ENCODE results near the gene EBP. TPM values are rescaled to one million over a fixed set of nuclear protein-coding genes. Genes with fewer than 3 reads are reported as not detected.

The EBP gene
- total RNA-seq, 1 donor from 2014 or later = 244 TPM

DNA sequence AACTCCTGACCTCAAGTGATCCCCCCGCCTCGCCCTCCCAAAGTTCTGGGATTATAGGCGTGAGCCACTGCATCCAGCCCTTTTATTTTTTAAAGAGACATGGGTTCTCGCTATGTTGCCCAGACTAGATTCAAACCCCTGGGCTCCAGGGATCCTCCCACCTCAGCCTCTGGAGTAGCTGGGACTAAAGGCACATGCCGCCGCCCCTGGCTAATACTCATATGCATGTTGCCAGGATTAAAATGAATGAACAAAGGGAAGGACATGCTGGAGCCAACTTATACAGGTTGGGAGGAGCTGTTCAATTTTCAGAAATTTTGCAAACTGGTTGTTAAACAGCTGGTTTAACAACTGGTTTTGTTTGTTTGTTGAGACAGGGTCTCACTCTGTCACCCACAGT lies 47.0 kb upstream of the EBP start:
- FAIRE-seq (no peak), DNase-seq (ENCODE audit: low read depth) (no peak)
- peaks cover 4% of the 10 kb centered on the region for H3K36me3 ChIP-seq (ENCODE audit: control insufficient read depth, insufficient read depth, low read length)

GRCh38 chrX:48475296-48475695 lies 46.3 kb upstream of the EBP start:
- peaks cover 4% of the 10 kb centered on the region for H3K36me3 ChIP-seq (ENCODE audit: control insufficient read depth, insufficient read depth, low read length)
- H3K27me3 ChIP-seq (ENCODE audit: control insufficient read depth, insufficient read depth, low read length) = no peaks in the 10 kb centered on the region
- no peak for DNase-seq (ENCODE audit: low read depth)
- FAIRE-seq = no peak
- TF ChIP-seq, protein P1, sequence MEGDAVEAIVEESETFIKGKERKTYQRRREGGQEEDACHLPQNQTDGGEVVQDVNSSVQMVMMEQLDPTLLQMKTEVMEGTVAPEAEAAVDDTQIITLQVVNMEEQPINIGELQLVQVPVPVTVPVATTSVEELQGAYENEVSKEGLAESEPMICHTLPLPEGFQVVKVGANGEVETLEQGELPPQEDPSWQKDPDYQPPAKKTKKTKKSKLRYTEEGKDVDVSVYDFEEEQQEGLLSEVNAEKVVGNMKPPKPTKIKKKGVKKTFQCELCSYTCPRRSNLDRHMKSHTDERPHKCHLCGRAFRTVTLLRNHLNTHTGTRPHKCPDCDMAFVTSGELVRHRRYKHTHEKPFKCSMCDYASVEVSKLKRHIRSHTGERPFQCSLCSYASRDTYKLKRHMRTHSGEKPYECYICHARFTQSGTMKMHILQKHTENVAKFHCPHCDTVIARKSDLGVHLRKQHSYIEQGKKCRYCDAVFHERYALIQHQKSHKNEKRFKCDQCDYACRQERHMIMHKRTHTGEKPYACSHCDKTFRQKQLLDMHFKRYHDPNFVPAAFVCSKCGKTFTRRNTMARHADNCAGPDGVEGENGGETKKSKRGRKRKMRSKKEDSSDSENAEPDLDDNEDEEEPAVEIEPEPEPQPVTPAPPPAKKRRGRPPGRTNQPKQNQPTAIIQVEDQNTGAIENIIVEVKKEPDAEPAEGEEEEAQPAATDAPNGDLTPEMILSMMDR (IDR thresholded peaks at IDR 0.05; ENCODE audit: insufficient read depth, low read length, severe bottlenecking) = no peak
- peak overlapping the region; percentile 80 for H3K4me3 ChIP-seq (ENCODE audit: low read depth, low read length)

More for the DNA sequence above, 47.0 kb upstream of the EBP start:
- Histone ChIP-seq H3K27me3 (ENCODE audit: control insufficient read depth, insufficient read depth, low read length) (no peaks in the 10 kb centered on the region), H3K4me3 (ENCODE audit: low read depth, low read length) (no peak overlapping the region)
- TF ChIP-seq, protein P1 (IDR thresholded peaks at IDR 0.05; ENCODE audit: insufficient read depth, low read length, severe bottlenecking) = no peak

GRCh38 chrX:48475774-48476577 lies 45.6 kb upstream of the EBP start, which contains the start of gene FTSJ1:
FTSJ1 (plus strand) TSS chrX:48476199; CDS start chrX:48478048, 1,849 bp downstream.
- peak; percentile 81 for DNase-seq (ENCODE audit: low read depth)
- H3K27me3 ChIP-seq (ENCODE audit: control insufficient read depth, insufficient read depth, low read length) = no peaks in the 10 kb centered on the region
- peaks cover 6% of the 10 kb centered on the region for H3K36me3 ChIP-seq (ENCODE audit: control insufficient read depth, insufficient read depth, low read length)
- no peak for FAIRE-seq
- TF ChIP-seq, protein P1 (IDR thresholded peaks at IDR 0.05; ENCODE audit: insufficient read depth, low read length, severe bottlenecking) = no peak
- H3K4me3 ChIP-seq (ENCODE audit: low read depth, low read length) = peak within 1 kb of the TSS; percentile 80

DNA sequence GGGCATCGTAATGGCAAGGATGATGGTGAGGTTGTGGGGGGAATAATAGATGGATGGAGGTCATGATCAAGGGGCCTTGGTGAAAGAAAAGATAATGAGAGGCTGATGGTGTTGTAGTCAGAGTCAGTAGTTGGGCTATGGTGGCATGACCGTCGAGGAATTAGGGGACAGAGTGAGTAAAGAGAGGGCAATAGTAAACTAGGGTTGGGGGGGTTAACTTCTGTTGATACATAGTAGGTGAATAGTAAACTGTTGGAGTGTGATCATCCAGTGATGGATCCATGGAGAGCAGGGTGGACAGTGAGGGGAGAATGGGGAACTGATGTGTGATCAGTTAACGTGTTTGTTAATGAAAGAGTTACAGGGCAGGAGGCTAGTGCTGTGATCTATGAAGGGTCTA lies 44.7 kb upstream of the EBP start:
- DNase-seq (ENCODE audit: low read depth) = no peak
- H3K27me3 ChIP-seq (ENCODE audit: control insufficient read depth, insufficient read depth, low read length) = no peaks in the 10 kb centered on the region
- H3K36me3 ChIP-seq (ENCODE audit: control insufficient read depth, insufficient read depth, low read length) = peaks cover 8% of the 10 kb centered on the region
- FAIRE-seq = no peak
- TF ChIP-seq, protein P1 (IDR thresholded peaks at IDR 0.05; ENCODE audit: insufficient read depth, low read length, severe bottlenecking) = no peak
- H3K4me3 ChIP-seq (ENCODE audit: low read depth, low read length) = peak overlapping the region; percentile 80

GRCh38 chrX:48477960-48478755 lies 43.5 kb upstream of the EBP start:
- DNase-seq (ENCODE audit: low read depth) (no peak), FAIRE-seq (no peak)
- Histone ChIP-seq H3K36me3 (ENCODE audit: control insufficient read depth, insufficient read depth, low read length) (peaks cover 11% of the 10 kb centered on the region), H3K27me3 (ENCODE audit: control insufficient read depth, insufficient read depth, low read length) (no peaks in the 10 kb centered on the region), H3K4me3 (ENCODE audit: low read depth, low read length) (no peak overlapping the region)
- TF ChIP-seq, protein P1 (IDR thresholded peaks at IDR 0.05; ENCODE audit: insufficient read depth, low read length, severe bottlenecking) = no peak
